CD4-positive, alpha-beta T cell (primary cell): ENCODE data around the gene ZNF112. TPM values are rescaled to one million over a fixed set of nuclear protein-coding genes. Genes with fewer than 3 reads are reported as not detected.

Experiments used
- ATAC-seq: fragments of 200-7000 bp; cut with Tn5 transposase; one replicate; pipeline ENCODE4 v1.10.0; 2022; ENCODE audit warnings: mild to moderate bottlenecking; ENCODE audit not compliant: poor library complexity
- CTCF ChIA-PET: fragments of 350-600 bp; sonication (Branson Sonifier 250); formaldehyde crosslinking; loops from one replicate; lab custom pipeline; 2021; ENCODE audit warnings: antibody characterized with exemption, inconsistent platforms; lab: Charles Lee
- POLR2A ChIA-PET: fragments of 350-600 bp; sonication (Branson Sonifier 250); formaldehyde crosslinking; loops from one replicate; lab custom pipeline; 2021; ENCODE audit warnings: antibody characterized with exemption, inconsistent platforms; lab: Charles Lee
- DNase-seq, 14 experiments: peaks; one replicate each; pipeline ENCODE4 v3.0.0-alpha.2; 2013 to 2020; ENCODE audit warnings: mixed read lengths in 2 of 14
- H3K27ac ChIP-seq, 2 donors: one replicate each; pipeline versions ENCODE4 v1.5.1 to v1.7.0; 2013; ENCODE audit warnings: low read length in 2 of 2, low read depth in 1 of 2, mild to moderate bottlenecking in 1 of 2
- H3K27me3 ChIP-seq, 2 experiments: 1 replicate in 1 of 2; 2 replicates in 1 of 2; pipeline versions ENCODE4 v1.6.1 to v1.7.0; 2013; ENCODE audit warnings: low read length in 2 of 2, control low read depth in 1 of 2, mild to moderate bottlenecking in 1 of 2, moderate library complexity in 1 of 2; ENCODE audit not compliant: insufficient read depth in 2 of 2, control insufficient read depth in 1 of 2
- H3K36me3 ChIP-seq: one replicate; pipeline ENCODE4 v1.6.1; 2013; ENCODE audit warnings: low read length, control low read depth; ENCODE audit not compliant: insufficient read depth
- H3K4me1 ChIP-seq: one replicate; pipeline ENCODE4 v1.6.1; 2013; ENCODE audit warnings: low read length, control low read depth; ENCODE audit not compliant: insufficient read depth
- H3K4me3 ChIP-seq: one replicate; pipeline ENCODE4 v1.5.1; 2013; ENCODE audit warnings: mild to moderate bottlenecking, low read length, moderate library complexity
- H3K9me3 ChIP-seq, 2 experiments: 1 replicate in 1 of 2; 2 replicates in 1 of 2; pipeline versions ENCODE4 v1.6.1 to v1.7.0; 2013; ENCODE audit warnings: low read length in 2 of 2, mild to moderate bottlenecking in 2 of 2, control low read depth in 1 of 2, moderate library complexity in 1 of 2; ENCODE audit not compliant: control insufficient read depth in 1 of 2, insufficient read depth in 1 of 2
- H3K27ac Mint-ChIP-seq: one replicate; pipeline ENCODE4 v1.8.0; 2020; ENCODE audit warnings: mixed read lengths
- H3K27me3 Mint-ChIP-seq: one replicate; pipeline ENCODE4 v1.8.0; 2021; ENCODE audit warnings: mixed read lengths
- H3K36me3 Mint-ChIP-seq: one replicate; pipeline ENCODE4 v1.8.0; 2021; ENCODE audit warnings: low read depth, mixed read lengths
- H3K4me1 Mint-ChIP-seq: one replicate; pipeline ENCODE4 v1.8.0; 2021; ENCODE audit warnings: low read depth, mixed read lengths
- H3K4me3 Mint-ChIP-seq: one replicate; pipeline ENCODE4 v1.8.0; 2020; ENCODE audit warnings: mild to moderate bottlenecking, mixed read lengths
- H3K9me3 Mint-ChIP-seq: one replicate; pipeline ENCODE4 v1.8.0; 2020; ENCODE audit warnings: mixed read lengths
- CTCF ChIP-seq: fragments of 200-600 bp; IDR thresholded peaks from one replicate; pipeline ENCODE4 v1.8.0; 2022; ENCODE audit warnings: antibody characterized with exemption, mild to moderate bottlenecking
- intact Hi-C, 2 experiments: fragments of 100-400 bp; cut with DNase I in 1 of 2; cut with micrococcal nuclease in 1 of 2; formaldehyde crosslinking; loops; one replicate each; pipeline versions ENCODE4 v1.15.1 to v1.9.0; 2023 to 2025; cut with DNase I, micrococcal nuclease
- total RNA-seq, 174 experiments: library from RNA in 2 of 174; stranded (reverse) in 2 of 174; gene quantifications; one replicate each; pipeline ENCODE4 v1.2.3 and lab custom pipeline; 2021 to 2026

Gene ZNF112
- total RNA-seq, 2 experiments from 2014 or later, result 0.08 TPM; not detected in 1

- Mint-ChIP-seq H3K27me3 (peaks cover 5% of the 10 kb centered on the region), H3K27ac (peak overlapping the region; percentile 11), H3K9me3 (peaks cover 8% of the 10 kb centered on the region), H3K4me1 (peaks cover 12% of the 10 kb centered on the region), H3K4me3 (peak overlapping the region; percentile 92), H3K36me3 (peaks cover 41% of the 10 kb centered on the region)
- H3K4me3 ChIP-seq, result peak overlapping the region; percentile 96
- intact Hi-C loops, result loop anchor here in 1 of 2 experiments (2.0 to 10.0 kb wide), 5 partner anchors 93 to 303 kb away; partner anchors contain the start of genes ZNF180, ZNF225, ZNF226 and ZNF227
- H3K27me3 ChIP-seq, result peaks cover 0 to 2% of the 10 kb centered on the region in 2 experiments
- H3K36me3 ChIP-seq, result peaks cover 14% of the 10 kb centered on the region
- DNase-seq, result no peak
- TF ChIP-seq CTCF, result no peak
- ATAC-seq, result no peak
- peaks cover 2 to 14% of the 10 kb centered on the region in 2 experiments for H3K9me3 ChIP-seq
- ChIA-PET POLR2A (interaction anchor here (0.8 to 1.0 kb wide), 4 partner anchors 93 to 254 kb away, joined by 3 to 5 read pairs (median 4); partner anchors contain the start of genes ZNF180, ZNF223 and ZNF227), CTCF (no interaction called here)
- H3K27ac ChIP-seq, result no peak overlapping the region
- H3K4me1 ChIP-seq, result peaks cover 19% of the 10 kb centered on the region
Observed at GRCh38 chr19:44305457-44305856, 51.0 kb downstream of the ZNF112 start.

- peaks cover 5% of the 10 kb centered on the region for H3K27me3 Mint-ChIP-seq
- H3K4me1 Mint-ChIP-seq, result peaks cover 18% of the 10 kb centered on the region
- H3K27ac ChIP-seq, result peak within 1 kb of the TSS in 1 of 2 donors; percentile 58
- no peak for TF ChIP-seq CTCF
- H3K27me3 ChIP-seq, result no peaks in the 10 kb centered on the region
- POLR2A ChIA-PET, result interaction anchor here (0.6 to 1.0 kb wide), 5 partner anchors 86 to 253 kb away, joined by 3 to 5 read pairs (median 4); partner anchors contain the start of genes ZNF180, ZNF223 and ZNF227
- peaks cover 48% of the 10 kb centered on the region for H3K36me3 Mint-ChIP-seq
- peak; percentile 24 to 88 (median 60) for DNase-seq
- peaks cover 0 to 14% of the 10 kb centered on the region in 2 experiments for H3K9me3 ChIP-seq
- peak within 1 kb of the TSS; percentile 11 for H3K27ac Mint-ChIP-seq
- intact Hi-C loops, result loop anchor here in 1 of 2 experiments (2.0 to 10.0 kb wide), 6 partner anchors 92 to 367 kb away; partner anchors contain the start of genes ZNF180, ZNF225, ZNF226 and ZNF227
- H3K4me3 Mint-ChIP-seq, result peak within 1 kb of the TSS; percentile 92
- H3K4me1 ChIP-seq, result peaks cover 19% of the 10 kb centered on the region
- H3K4me3 ChIP-seq, result peak within 1 kb of the TSS; percentile 96
- CTCF ChIA-PET, result no interaction called here
- peak; percentile 97 for ATAC-seq
- peaks cover 21% of the 10 kb centered on the region for H3K36me3 ChIP-seq
- peaks cover 8% of the 10 kb centered on the region for H3K9me3 Mint-ChIP-seq
Observed at GRCh38 chr19:44304659-44305193, 51.8 kb downstream of the ZNF112 start, which contains the start of gene ZNF235. ZNF235 (minus strand) TSS chr19:44305025; CDS start chr19:44303404, 1,621 bp downstream.

GRCh38 chr19:44303976-44304568, 52.4 kb downstream of the ZNF112 start:
- peaks cover 5% of the 10 kb centered on the region for H3K27me3 Mint-ChIP-seq
- H3K4me1 Mint-ChIP-seq, result peaks cover 18% of the 10 kb centered on the region
- H3K9me3 Mint-ChIP-seq, result peaks cover 8% of the 10 kb centered on the region
- ChIA-PET CTCF (no interaction called here), POLR2A (no interaction called here)
- Histone ChIP-seq H3K4me3 (peak overlapping the region; percentile 96), H3K27ac (no peak overlapping the region), H3K4me1 (peaks cover 19% of the 10 kb centered on the region), H3K27me3 (no peaks in the 10 kb centered on the region), H3K36me3 (peaks cover 28% of the 10 kb centered on the region), H3K9me3 (peaks cover 0 to 11% of the 10 kb centered on the region in 2 experiments)
- DNase-seq, result no peak
- intact Hi-C loops, result loop anchor here in 1 of 2 experiments (2.0 to 10.0 kb wide), 4 partner anchors 91 to 367 kb away; partner anchors contain the start of genes ZNF225, ZNF226, ZNF227 and ZNF45
- H3K27ac Mint-ChIP-seq, result peak overlapping the region; percentile 11
- peak overlapping the region; percentile 92 for H3K4me3 Mint-ChIP-seq
- TF ChIP-seq CTCF, result no peak
- no peak for ATAC-seq
- H3K36me3 Mint-ChIP-seq, result peaks cover 54% of the 10 kb centered on the region
